Esophagus squamous epithelium (tissue), 5 donors: ENCODE data around the gene TMCO2. TPM values are rescaled to one million over a fixed set of nuclear protein-coding genes. Genes with fewer than 3 reads are reported as not detected.

Source experiments
- DNase-seq: peaks from one replicate; lab custom pipeline; 2025; lab: John Stamatoyannopoulos, UW
- H3K27ac ChIP-seq, 4 donors: fragments of 200-600 bp; sonication (generic); one replicate each; pipeline ENCODE4 v1.5.1; 2016 to 2019; ENCODE audit warnings: mild to moderate bottlenecking in 1 of 4
- H3K27me3 ChIP-seq, 4 donors: fragments of 200-600 bp; sonication (generic); 1 replicate in 3 of 4; 2 replicates in 1 of 4; pipeline versions ENCODE4 v1.5.1 to v1.6.0; 2017 to 2021; ENCODE audit warnings: antibody characterized with exemption in 1 of 4
- H3K36me3 ChIP-seq, 3 donors: fragments of 200-600 bp; sonication (generic); one replicate each; pipeline ENCODE4 v1.5.1; 2016 to 2019
- H3K4me1 ChIP-seq, 3 donors: fragments of 200-600 bp; sonication (generic); one replicate each; pipeline ENCODE4 v1.5.1; 2017 to 2019
- H3K4me3 ChIP-seq, 4 donors: fragments of 200-600 bp; sonication (generic); 1 replicate in 3 of 4; 2 replicates in 1 of 4; pipeline ENCODE4 v1.5.1; 2016 to 2019; ENCODE audit warnings: mild to moderate bottlenecking in 2 of 4, moderate library complexity in 1 of 4
- H3K9me3 ChIP-seq, 3 donors: fragments of 200-600 bp; sonication (generic); one replicate each; pipeline ENCODE4 v1.5.1; 2016 to 2019
- CTCF ChIP-seq, 6 experiments: fragments of 450-650 bp in 4 of 6; fragments of 200-600 bp in 2 of 6; sonication (generic) in 2 of 6; IDR thresholded peaks; one replicate each; pipeline ENCODE4 v1.5.1; 2016 to 2019; ENCODE audit warnings: antibody characterized with exemption in 6 of 6, mild to moderate bottlenecking in 4 of 6, moderate library complexity in 4 of 6
- POLR2A ChIP-seq, 4 donors: fragments of 450-650 bp; IDR thresholded peaks; one replicate each; pipeline ENCODE4 v1.6.1; 2017; ENCODE audit warnings: antibody characterized with exemption in 4 of 4, mild to moderate bottlenecking in 4 of 4, moderate library complexity in 3 of 4
- WGBS, 2 donors: methylation state at CpG; one replicate each; pipeline ENCODE4 v1.1.5; 2018; 5-methylcytosine and 5-hydroxymethylcytosine counted together
- intact Hi-C: fragments of 100-400 bp; cut with DNase I; formaldehyde crosslinking; loops from one replicate; pipeline ENCODE4 v1.15.0; 2022
- total RNA-seq, 4 donors: library from RNA; depleted of rRNA; stranded (reverse); fragments of >200 nt; gene quantifications; one replicate each; pipeline ENCODE4 v1.1.0, GENCODE V29; 2016
- donor health status: DM: yes; HTN: yes; CAD: no.

TMCO2 gene
- total RNA-seq, 4 donors from 2014 or later = not detected

GRCh38 chr1:40221977-40222772 lies 25.6 kb upstream of the TMCO2 start:
- H3K27me3 ChIP-seq = no peaks in the 10 kb centered on the region
- intact Hi-C loops = no loop called here
- TF ChIP-seq CTCF (IDR thresholded peaks at IDR 0.05) (no peak), POLR2A (IDR thresholded peaks at IDR 0.05) (no peak)
- H3K4me3 ChIP-seq = no peak overlapping the region
- no peaks in the 10 kb centered on the region for H3K9me3 ChIP-seq
- H3K4me1 ChIP-seq = no peaks in the 10 kb centered on the region
- no peak overlapping the region for H3K27ac ChIP-seq
- peaks cover 0 to 73% (median 0%) of the 10 kb centered on the region in 3 donors for H3K36me3 ChIP-seq
- 73 to 81% methylated on average over 3 of the region's 3 CpGs for WGBS, 2 donors
- DNase-seq = no peak

GRCh38 chr1:40224040-40224439 lies 23.7 kb upstream of the TMCO2 start:
- intact Hi-C loops = no loop called here
- no peak for TF ChIP-seq CTCF (IDR thresholded peaks at IDR 0.05)
- Histone ChIP-seq H3K27ac (no peak overlapping the region), H3K4me1 (no peaks in the 10 kb centered on the region), H3K4me3 (no peak overlapping the region), H3K36me3 (peaks cover 0 to 85% (median 0%) of the 10 kb centered on the region in 3 donors), H3K27me3 (no peaks in the 10 kb centered on the region), H3K9me3 (no peaks in the 10 kb centered on the region)
- DNase-seq = no peak
- 60 to 88% methylated on average over 6 of the region's 6 CpGs for WGBS, 2 donors

- no peak overlapping the region for H3K27ac ChIP-seq
- WGBS, 2 donors = 91 to 94% methylated on average over 3 of the region's 3 CpGs
- no peaks in the 10 kb centered on the region for H3K4me1 ChIP-seq
- H3K27me3 ChIP-seq = no peaks in the 10 kb centered on the region
- intact Hi-C loops = no loop called here
- no peaks in the 10 kb centered on the region for H3K9me3 ChIP-seq
- peaks cover 0 to 92% (median 0%) of the 10 kb centered on the region in 3 donors for H3K36me3 ChIP-seq
- DNase-seq = no peak
- no peak for TF ChIP-seq POLR2A (IDR thresholded peaks at IDR 0.05)
- no peak for TF ChIP-seq CTCF (IDR thresholded peaks at IDR 0.05)
- no peak overlapping the region for H3K4me3 ChIP-seq
These were observed 21.5 kb upstream of the TMCO2 start for GRCh38 chr1:40226192-40226591.

GRCh38 chr1:40232444-40232843 lies 15.3 kb upstream of the TMCO2 start:
- Histone ChIP-seq H3K27me3 (no peaks in the 10 kb centered on the region), H3K4me3 (no peak overlapping the region), H3K36me3 (peaks cover 0 to 99% (median 32%) of the 10 kb centered on the region in 3 donors), H3K9me3 (no peaks in the 10 kb centered on the region), H3K4me1 (no peaks in the 10 kb centered on the region), H3K27ac (no peak overlapping the region)
- WGBS, 2 donors = 89% methylated on average over 4 of the region's 4 CpGs
- intact Hi-C loops = no loop called here
- TF ChIP-seq CTCF (IDR thresholded peaks at IDR 0.05) = no peak
- TF ChIP-seq POLR2A (IDR thresholded peaks at IDR 0.05) = no peak
- DNase-seq = no peak

GRCh38 chr1:40239626-40240025 lies 8.1 kb upstream of the TMCO2 start:
- Histone ChIP-seq H3K4me1 (peaks cover 0 to 7% (median 0%) of the 10 kb centered on the region in 3 donors), H3K27me3 (no peaks in the 10 kb centered on the region), H3K27ac (no peak overlapping the region), H3K4me3 (no peak overlapping the region), H3K9me3 (no peaks in the 10 kb centered on the region), H3K36me3 (peaks cover 0 to 51% (median 14%) of the 10 kb centered on the region in 3 donors)
- intact Hi-C loops = no loop called here
- no peak for DNase-seq
- WGBS, 2 donors = 81 to 86% methylated on average over 1 of the region's 1 CpG
- TF ChIP-seq CTCF (IDR thresholded peaks at IDR 0.05) = no peak
- TF ChIP-seq POLR2A (IDR thresholded peaks at IDR 0.05) = no peak
